Body of pancreas (tissue), 4 donors: ENCODE results near the gene SCMH1. TPM values are rescaled to one million over a fixed set of nuclear protein-coding genes. Genes with fewer than 3 reads are reported as not detected.

Source experiments
- ATAC-seq: fragments of 150-250 bp; one replicate; pipeline ENCODE4 v1.9.1; 2016
- DNase-seq, 4 donors: peaks; one replicate each; pipeline ENCODE4 v3.0.0-alpha.2; 2019
- H3K27ac ChIP-seq, 4 donors: fragments of 200-600 bp; sonication (generic); 1 replicate in 3 of 4; 2 replicates in 1 of 4; pipeline versions ENCODE4 v1.5.1 to v1.6.1; 2016 to 2019; ENCODE audit warnings: mild to moderate bottlenecking in 1 of 4, mixed read lengths in 1 of 4, moderate library complexity in 1 of 4
- H3K27me3 ChIP-seq, 2 donors: fragments of 200-600 bp; sonication (generic); one replicate each; pipeline ENCODE4 v1.6.0; 2016; ENCODE audit warnings: mild to moderate bottlenecking in 1 of 2
- H3K36me3 ChIP-seq, 2 donors: fragments of 200-600 bp; sonication (generic); replicated peaks in 1 of 2; 2 replicates each; pipeline ENCODE4 v1.5.1; 2016; ENCODE audit warnings: low read depth in 2 of 2; ENCODE audit not compliant: insufficient read depth in 1 of 2
- H3K4me1 ChIP-seq: fragments of 200-600 bp; sonication (generic); one replicate; pipeline ENCODE4 v1.6.0; 2016
- H3K4me3 ChIP-seq, 2 donors: fragments of 200-600 bp; sonication (generic); 1 replicate in 1 of 2; 2 replicates in 1 of 2; pipeline ENCODE4 v1.5.1; 2016 to 2019
- H3K9me3 ChIP-seq, 3 donors: fragments of 200-600 bp; sonication (generic); 1 replicate in 2 of 3; 2 replicates in 1 of 3; pipeline ENCODE4 v1.5.1; 2016
- POLR2A ChIP-seq, 3 donors: fragments of 450-650 bp; IDR thresholded peaks; one replicate each; pipeline ENCODE4 v1.6.1; 2016; ENCODE audit warnings: antibody characterized with exemption in 3 of 3, mild to moderate bottlenecking in 2 of 3
- WGBS, 2 donors: methylation state at CpG; one replicate each; pipeline ENCODE4 v1.1.5; 2017; 5-methylcytosine and 5-hydroxymethylcytosine counted together
- intact Hi-C: fragments of 100-400 bp; cut with DNase I; formaldehyde crosslinking; loops from one replicate; pipeline ENCODE4 v1.15.1; 2023
- total RNA-seq, 2 donors: library from RNA; depleted of rRNA; stranded (reverse); fragments of >200 nt; gene quantifications; one replicate each; pipeline ENCODE4 v1.1.0, GENCODE V29; 2016
- TF ChIP-seq, protein P1 (sequence below), 7 experiments: fragments of 450-650 bp in 4 of 7; fragments of 200-600 bp in 3 of 7; sonication (generic) in 3 of 7; IDR thresholded peaks; one replicate each; pipeline ENCODE4 v1.5.1; 2016 to 2019; ENCODE audit warnings: antibody characterized with exemption in 7 of 7

Gene SCMH1
- total RNA-seq, 2 donors from 2014 or later: 25.4 to 33.3 TPM

DNA sequence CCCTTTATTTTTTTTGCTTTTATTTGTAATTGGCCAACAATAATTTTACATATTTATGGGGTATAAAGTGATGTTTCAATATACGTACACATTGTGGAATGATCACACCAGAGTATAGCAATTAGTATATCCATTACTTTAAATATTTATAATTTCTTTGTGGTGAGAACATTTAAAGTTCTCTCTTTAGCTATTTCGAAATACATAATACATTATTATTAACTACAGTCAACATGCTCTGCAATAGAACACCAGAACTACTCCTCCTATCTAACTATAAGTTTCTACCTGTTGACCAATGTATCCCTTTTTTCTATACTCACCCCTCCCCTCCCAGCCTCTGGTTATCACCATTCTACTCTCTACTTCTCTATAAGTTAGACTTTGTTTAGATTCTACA, 77.4 kb downstream of the SCMH1 start:
- H3K36me3 ChIP-seq: no peaks in the 10 kb centered on the region
- no peaks in the 10 kb centered on the region for H3K27me3 ChIP-seq
- ATAC-seq (no peak), DNase-seq (no peak)
- no peak overlapping the region for H3K4me3 ChIP-seq
- peaks cover 10% of the 10 kb centered on the region for H3K4me1 ChIP-seq
- H3K9me3 ChIP-seq: no peaks in the 10 kb centered on the region
- no peak overlapping the region for H3K27ac ChIP-seq
- intact Hi-C loops: no loop called here
- WGBS, 2 donors: 93 to 97% methylated on average over 2 of the region's 2 CpGs
- TF ChIP-seq, protein P1, sequence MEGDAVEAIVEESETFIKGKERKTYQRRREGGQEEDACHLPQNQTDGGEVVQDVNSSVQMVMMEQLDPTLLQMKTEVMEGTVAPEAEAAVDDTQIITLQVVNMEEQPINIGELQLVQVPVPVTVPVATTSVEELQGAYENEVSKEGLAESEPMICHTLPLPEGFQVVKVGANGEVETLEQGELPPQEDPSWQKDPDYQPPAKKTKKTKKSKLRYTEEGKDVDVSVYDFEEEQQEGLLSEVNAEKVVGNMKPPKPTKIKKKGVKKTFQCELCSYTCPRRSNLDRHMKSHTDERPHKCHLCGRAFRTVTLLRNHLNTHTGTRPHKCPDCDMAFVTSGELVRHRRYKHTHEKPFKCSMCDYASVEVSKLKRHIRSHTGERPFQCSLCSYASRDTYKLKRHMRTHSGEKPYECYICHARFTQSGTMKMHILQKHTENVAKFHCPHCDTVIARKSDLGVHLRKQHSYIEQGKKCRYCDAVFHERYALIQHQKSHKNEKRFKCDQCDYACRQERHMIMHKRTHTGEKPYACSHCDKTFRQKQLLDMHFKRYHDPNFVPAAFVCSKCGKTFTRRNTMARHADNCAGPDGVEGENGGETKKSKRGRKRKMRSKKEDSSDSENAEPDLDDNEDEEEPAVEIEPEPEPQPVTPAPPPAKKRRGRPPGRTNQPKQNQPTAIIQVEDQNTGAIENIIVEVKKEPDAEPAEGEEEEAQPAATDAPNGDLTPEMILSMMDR (IDR thresholded peaks at IDR 0.05): no peak
- no peak for TF ChIP-seq POLR2A (IDR thresholded peaks at IDR 0.05)

DNA sequence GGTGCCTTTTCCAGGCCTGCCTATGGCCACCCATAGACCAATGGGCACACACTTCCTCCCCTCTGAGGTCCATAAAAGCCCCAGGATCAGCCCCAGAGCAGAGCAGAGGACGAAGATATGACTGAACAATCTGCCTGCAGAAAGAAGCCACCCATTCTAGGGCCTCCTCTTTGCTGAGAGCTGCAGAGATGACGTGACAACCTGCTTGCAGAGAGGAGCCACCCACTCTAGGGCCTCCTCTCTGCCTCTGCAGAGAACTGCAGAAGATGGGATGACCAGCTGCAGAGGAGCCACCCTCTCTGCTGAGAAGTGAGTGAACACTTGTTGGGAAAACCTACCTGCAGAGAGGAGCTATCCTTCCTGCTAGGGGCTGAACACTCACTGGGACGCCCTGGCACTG, 79.7 kb downstream of the SCMH1 start:
- ATAC-seq (no peak), DNase-seq (no peak)
- intact Hi-C loops: no loop called here
- Histone ChIP-seq H3K4me3 (no peak overlapping the region), H3K27me3 (no peaks in the 10 kb centered on the region), H3K4me1 (no peaks in the 10 kb centered on the region), H3K27ac (no peak overlapping the region), H3K36me3 (no peaks in the 10 kb centered on the region), H3K9me3 (no peaks in the 10 kb centered on the region)
- TF ChIP-seq POLR2A (IDR thresholded peaks at IDR 0.05): no peak
- TF ChIP-seq, protein P1 (IDR thresholded peaks at IDR 0.05): no peak
- 93 to 98% methylated on average over 3 of the region's 3 CpGs for WGBS, 2 donors

DNA sequence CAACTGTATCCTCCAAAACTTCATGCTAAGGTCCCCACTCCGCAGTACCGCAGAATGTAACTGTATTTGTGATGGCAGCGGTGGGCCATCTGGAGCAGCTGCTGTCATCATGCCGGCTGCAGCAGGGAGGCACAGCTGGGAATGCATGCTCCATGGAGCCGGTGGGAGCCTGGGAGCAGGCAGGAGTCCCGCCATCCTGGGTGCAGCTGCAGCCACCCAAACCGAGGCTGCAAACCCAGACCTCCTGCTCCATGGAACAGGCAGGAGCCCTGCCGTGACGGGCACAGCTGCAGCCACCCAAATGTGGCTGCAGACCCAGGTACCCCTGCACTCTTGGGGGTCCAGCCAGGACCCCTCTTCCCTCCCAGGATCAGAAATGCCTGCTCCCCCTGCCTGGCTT, 80.3 kb downstream of the SCMH1 start:
- intact Hi-C loops: no loop called here
- Histone ChIP-seq H3K4me3 (no peak overlapping the region), H3K4me1 (no peaks in the 10 kb centered on the region), H3K27ac (no peak overlapping the region), H3K36me3 (no peaks in the 10 kb centered on the region), H3K27me3 (no peaks in the 10 kb centered on the region), H3K9me3 (no peaks in the 10 kb centered on the region)
- ATAC-seq: no peak
- no peak for DNase-seq
- TF ChIP-seq, protein P1 (IDR thresholded peaks at IDR 0.05): no peak
- TF ChIP-seq POLR2A (IDR thresholded peaks at IDR 0.05): no peak
- 87 to 93% methylated on average over 3 to 9 of the region's 9 CpGs for WGBS, 2 donors

DNA sequence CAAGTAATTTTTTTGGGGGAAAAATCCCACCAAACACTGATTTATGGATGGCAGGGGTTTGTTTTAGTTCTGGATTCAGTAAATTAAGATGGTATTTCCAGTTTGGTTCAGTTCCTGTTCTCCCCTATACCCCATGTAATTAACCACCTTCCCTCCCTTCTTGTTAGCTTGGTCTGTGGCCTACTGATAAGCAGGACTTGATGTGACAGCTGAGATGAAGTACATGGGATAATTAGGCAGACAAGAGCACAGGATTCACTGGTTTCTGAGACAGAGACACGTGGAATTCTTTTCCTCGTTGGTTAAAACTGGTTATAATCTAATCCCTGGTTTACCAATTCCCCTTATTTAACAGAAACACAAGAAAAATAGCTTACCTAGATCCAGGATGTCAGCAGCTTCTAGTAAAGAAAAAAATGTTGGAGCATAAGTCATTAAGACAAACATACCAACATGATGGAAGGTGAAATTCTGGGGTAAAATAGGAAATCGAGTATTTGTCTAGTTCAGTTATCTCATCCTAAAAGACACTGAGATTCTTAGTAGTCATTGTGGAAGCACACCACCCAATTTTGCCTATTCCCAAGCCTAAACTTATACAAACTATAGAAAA, 81.5 kb downstream of the SCMH1 start:
- DNase-seq (no peak), ATAC-seq (no peak)
- Histone ChIP-seq H3K4me1 (no peaks in the 10 kb centered on the region), H3K4me3 (no peak overlapping the region), H3K9me3 (no peaks in the 10 kb centered on the region), H3K27me3 (no peaks in the 10 kb centered on the region), H3K27ac (no peak overlapping the region), H3K36me3 (no peaks in the 10 kb centered on the region)
- intact Hi-C loops: no loop called here
- 57 to 60% methylated on average over 3 of the region's 3 CpGs for WGBS, 2 donors
- TF ChIP-seq POLR2A (IDR thresholded peaks at IDR 0.05): no peak
- TF ChIP-seq, protein P1 (IDR thresholded peaks at IDR 0.05): no peak

DNA sequence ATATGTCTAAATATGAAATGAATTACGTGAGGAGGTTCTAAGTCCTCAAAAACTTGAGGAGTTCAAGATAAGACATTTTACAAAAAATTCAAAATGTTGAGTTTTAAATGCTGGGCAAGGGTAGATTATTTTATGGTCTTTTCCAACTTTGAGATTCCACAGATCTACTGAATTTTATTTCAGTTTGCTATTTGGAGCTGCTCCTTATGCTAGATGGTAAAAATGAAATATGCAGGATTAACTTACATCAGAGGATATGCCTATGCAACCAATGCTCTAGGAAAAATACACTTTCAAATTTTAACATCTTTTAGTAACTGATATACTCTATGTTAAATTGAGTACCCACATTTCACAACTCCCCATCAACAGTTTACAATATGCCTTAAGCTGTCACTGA, 83.1 kb downstream of the SCMH1 start:
- DNase-seq: no peak
- ATAC-seq: no peak
- TF ChIP-seq, protein P1 (IDR thresholded peaks at IDR 0.05): no peak
- no peak for TF ChIP-seq POLR2A (IDR thresholded peaks at IDR 0.05)
- Histone ChIP-seq H3K4me3 (no peak overlapping the region), H3K27ac (no peak overlapping the region), H3K9me3 (no peaks in the 10 kb centered on the region), H3K27me3 (no peaks in the 10 kb centered on the region), H3K36me3 (no peaks in the 10 kb centered on the region), H3K4me1 (no peaks in the 10 kb centered on the region)
- intact Hi-C loops: no loop called here
- 96 to 100% methylated on average over 1 of the region's 1 CpG for WGBS, 2 donors
